ENCODE data around the gene UROC1. TPM values are rescaled to one million over a fixed set of nuclear protein-coding genes. Genes with fewer than 3 reads are reported as not detected.

UROC1 gene
- total RNA-seq, 1 donor from 2014 or later, result not detected

- Histone ChIP-seq H3K9me3 (no peaks in the 10 kb centered on the region), H3K36me3 (no peaks in the 10 kb centered on the region), H3K27me3 (no peaks in the 10 kb centered on the region), H3K27ac (no peak overlapping the region), H3K4me3 (no peak overlapping the region), H3K4me1 (no peaks in the 10 kb centered on the region)
- intact Hi-C loops (cut with DNase I), result no loop called here
- TF ChIP-seq CTCF (IDR thresholded peaks at IDR 0.05), result no peak
- DNase-seq (ENCODE audit: low spot score in 2 of 2), result peak in 1 of 2 donors; percentile 18
These were observed 39.3 kb upstream of the UROC1 start for GRCh38 chr3:126556637-126557414.

- H3K4me1 ChIP-seq, result no peaks in the 10 kb centered on the region
- no peaks in the 10 kb centered on the region for H3K9me3 ChIP-seq
- no peaks in the 10 kb centered on the region for H3K36me3 ChIP-seq
- no peak overlapping the region for H3K27ac ChIP-seq
- intact Hi-C loops (cut with DNase I), result no loop called here
- no peak for TF ChIP-seq CTCF (IDR thresholded peaks at IDR 0.05)
- peak in 1 of 2 donors; percentile 27 for DNase-seq (ENCODE audit: low spot score in 2 of 2)
- no peak overlapping the region for H3K4me3 ChIP-seq
- H3K27me3 ChIP-seq, result no peaks in the 10 kb centered on the region
These were observed 38.4 kb upstream of the UROC1 start for GRCh38 chr3:126555795-126556636.

- Histone ChIP-seq H3K27me3 (no peaks in the 10 kb centered on the region), H3K9me3 (no peaks in the 10 kb centered on the region), H3K4me3 (no peak overlapping the region), H3K4me1 (no peaks in the 10 kb centered on the region), H3K27ac (no peak overlapping the region), H3K36me3 (no peaks in the 10 kb centered on the region)
- no peak for TF ChIP-seq CTCF (IDR thresholded peaks at IDR 0.05)
- DNase-seq (ENCODE audit: low spot score in 2 of 2), result peak in 1 of 2 donors; percentile 55
- intact Hi-C loops (cut with DNase I), result no loop called here
These were observed 37.3 kb upstream of the UROC1 start for GRCh38 chr3:126554560-126555525.

GRCh38 chr3:126553284-126554084 lies 35.9 kb upstream of the UROC1 start:
- Histone ChIP-seq H3K9me3 (no peaks in the 10 kb centered on the region), H3K4me1 (no peaks in the 10 kb centered on the region), H3K36me3 (no peaks in the 10 kb centered on the region), H3K4me3 (no peak overlapping the region), H3K27me3 (no peaks in the 10 kb centered on the region), H3K27ac (no peak overlapping the region)
- no peak for TF ChIP-seq CTCF (IDR thresholded peaks at IDR 0.05)
- intact Hi-C loops (cut with DNase I), result no loop called here
- DNase-seq (ENCODE audit: low spot score in 2 of 2), result peak in 1 of 2 donors; percentile 40

Measured in ascending aorta (tissue), 2 donors.